B cell (primary cell): ENCODE measurements around the gene NADK2.

Source experiments
- CTCF ChIP-seq: fragments of 200-600 bp; IDR thresholded peaks from one replicate; pipeline ENCODE4 v1.8.0; 2022; ENCODE audit warnings: antibody characterized with exemption, mild to moderate bottlenecking
- EZH2 ChIP-seq: IDR thresholded peaks from 2 replicates; pipeline ENCODE4 v1.6.1; 2012; ENCODE audit warnings: borderline replicate concordance, low read depth, mild to moderate bottlenecking, moderate library complexity, low read length; ENCODE audit not compliant: insufficient read depth, poor library complexity, severe bottlenecking

- TF ChIP-seq CTCF (no peak), EZH2 (no peak)
Measured at GRCh38 chr5:36155291-36155690, 86.4 kb downstream of the NADK2 start.
